DMS153 treated with DMSO at 0.1 percent for 48 hours (cell line): ENCODE results near the gene RPTOR.
A peak's percentile ranks its signal among the peaks of the same experiment; 100 is the strongest.

Experiments
- DNase-seq: peaks from one replicate; lab custom pipeline; 2025; ENCODE audit not compliant: unreplicated experiment; lab: John Stamatoyannopoulos, UW

Gene RPTOR

DNA sequence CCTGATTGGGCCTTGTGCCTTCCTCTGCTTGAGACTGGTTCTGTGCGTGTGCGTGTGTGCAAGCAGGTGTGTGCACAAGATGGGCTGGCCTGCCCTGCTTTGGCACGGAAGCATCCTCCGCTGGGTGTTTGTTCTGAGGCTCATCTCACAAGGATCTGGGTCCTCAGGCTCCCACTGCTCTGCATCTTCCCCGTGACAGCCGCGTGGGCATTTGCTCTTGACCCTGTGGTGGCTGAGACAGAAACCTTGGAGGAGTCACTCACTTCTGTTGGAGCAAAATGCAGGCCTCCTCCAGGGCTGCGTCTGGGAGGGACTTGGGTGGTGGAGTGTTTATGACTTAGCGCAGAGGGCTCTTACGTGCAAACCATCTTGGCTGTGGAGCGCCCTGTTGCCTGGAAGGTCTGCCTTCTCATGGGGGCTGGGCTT lies 119.2 kb downstream of the RPTOR start:
- DNase-seq, result no peak

DNA sequence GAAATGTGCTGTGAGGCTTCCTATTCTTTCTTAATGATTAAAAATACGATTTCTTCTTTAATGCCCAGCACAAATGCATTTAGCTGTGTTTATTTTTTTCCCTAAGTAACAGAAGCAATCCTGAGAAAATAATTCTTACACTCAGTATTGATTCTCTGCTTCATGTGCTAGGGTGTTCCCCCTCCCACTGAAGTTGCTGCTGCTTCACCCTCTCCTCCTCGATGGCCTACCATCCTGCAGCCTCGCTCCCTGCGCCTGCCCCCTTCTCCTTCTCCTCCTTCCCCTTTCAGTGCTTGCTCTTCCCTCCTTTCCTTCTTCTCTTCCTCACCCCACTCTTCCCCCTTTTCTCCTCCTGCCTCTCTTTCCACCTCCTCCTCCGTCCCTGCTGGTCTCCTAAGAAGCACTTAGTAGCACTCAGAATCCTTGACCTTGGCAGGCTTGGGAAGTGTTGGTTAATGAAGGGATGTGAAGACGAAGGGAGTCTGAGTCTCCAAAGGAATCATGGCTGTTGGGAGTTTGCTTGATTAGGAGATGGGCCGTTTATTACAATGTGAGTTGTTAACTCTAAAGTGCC lies 119.7 kb downstream of the RPTOR start:
- no peak for DNase-seq

DNA sequence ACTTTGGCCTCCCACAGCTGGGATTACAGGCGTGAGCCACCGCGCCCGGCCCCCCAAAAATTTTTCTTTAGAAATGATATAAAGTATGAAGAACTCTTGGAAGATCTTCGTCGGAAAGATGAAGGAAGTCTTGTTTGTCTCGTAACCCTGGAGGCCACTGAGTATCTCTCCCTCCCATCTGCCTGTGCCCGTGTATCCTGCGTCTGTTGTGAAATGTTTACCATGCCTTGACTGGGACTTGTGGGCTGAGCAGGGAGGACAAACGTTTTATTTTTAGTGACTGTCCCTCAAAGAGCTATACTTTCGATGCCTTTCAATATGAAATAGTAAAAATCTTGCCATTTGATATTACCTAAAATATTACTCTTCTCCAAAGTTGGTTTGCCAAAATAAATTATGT lies 121.2 kb downstream of the RPTOR start:
- no peak for DNase-seq

DNA sequence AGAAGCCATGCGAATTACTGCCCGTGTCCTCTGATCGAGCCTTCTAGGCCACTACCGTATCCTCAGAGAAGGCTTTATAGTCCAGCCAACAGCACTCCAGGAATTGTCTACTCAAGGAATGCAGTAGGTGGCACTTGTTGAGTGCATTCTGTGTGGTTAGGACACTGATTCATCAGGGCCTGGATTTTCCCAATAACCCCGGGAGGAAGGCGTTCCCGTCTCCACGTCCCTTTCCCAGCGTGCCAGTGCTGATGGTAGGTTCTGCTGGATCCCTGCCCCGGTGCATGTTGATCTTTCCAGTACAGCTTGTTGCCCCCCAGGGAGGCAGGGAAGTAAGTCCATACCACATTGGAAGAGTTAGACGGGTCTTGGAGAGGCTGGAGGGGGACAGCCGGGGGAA lies 122.2 kb downstream of the RPTOR start:
- DNase-seq, result no peak

DNA sequence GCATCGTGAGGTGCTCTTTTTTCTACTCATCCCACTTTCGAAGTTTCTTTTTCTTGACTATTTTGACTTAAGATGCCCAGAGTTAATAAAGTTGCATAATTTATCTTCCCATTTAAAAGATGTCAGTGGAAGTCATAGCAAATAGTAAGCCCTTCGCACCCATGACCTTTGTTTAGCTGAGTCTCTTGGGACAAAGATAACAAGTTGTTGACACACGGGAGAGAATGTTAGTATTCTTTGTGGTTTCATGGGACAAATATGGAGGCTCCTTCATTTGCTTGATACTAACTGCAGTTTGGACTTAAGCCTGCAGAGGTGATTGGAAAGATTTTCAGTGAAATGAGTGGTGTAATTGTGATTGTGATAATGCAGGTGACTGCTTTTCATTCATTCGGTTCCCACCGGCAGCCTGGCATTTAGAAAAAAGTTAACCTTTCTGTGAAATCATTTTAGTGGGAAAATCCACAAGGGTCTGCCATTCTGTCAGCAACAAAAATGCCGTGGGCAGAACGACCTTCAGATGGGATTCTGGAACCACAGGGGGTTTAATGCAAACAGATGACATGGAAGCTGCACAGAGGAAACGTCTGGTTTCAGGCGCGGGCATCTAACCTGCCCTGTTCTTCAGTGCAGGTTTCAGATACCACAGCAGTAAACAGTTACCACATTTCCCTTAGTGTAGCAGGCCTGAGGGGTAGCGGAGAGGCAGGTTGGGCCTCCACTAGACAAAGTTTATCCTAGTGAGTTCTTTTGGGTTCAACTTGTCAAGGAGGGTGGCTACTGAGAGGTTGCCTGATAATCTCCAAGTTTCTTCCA lies 123.0 kb downstream of the RPTOR start:
- no peak for DNase-seq

DNA sequence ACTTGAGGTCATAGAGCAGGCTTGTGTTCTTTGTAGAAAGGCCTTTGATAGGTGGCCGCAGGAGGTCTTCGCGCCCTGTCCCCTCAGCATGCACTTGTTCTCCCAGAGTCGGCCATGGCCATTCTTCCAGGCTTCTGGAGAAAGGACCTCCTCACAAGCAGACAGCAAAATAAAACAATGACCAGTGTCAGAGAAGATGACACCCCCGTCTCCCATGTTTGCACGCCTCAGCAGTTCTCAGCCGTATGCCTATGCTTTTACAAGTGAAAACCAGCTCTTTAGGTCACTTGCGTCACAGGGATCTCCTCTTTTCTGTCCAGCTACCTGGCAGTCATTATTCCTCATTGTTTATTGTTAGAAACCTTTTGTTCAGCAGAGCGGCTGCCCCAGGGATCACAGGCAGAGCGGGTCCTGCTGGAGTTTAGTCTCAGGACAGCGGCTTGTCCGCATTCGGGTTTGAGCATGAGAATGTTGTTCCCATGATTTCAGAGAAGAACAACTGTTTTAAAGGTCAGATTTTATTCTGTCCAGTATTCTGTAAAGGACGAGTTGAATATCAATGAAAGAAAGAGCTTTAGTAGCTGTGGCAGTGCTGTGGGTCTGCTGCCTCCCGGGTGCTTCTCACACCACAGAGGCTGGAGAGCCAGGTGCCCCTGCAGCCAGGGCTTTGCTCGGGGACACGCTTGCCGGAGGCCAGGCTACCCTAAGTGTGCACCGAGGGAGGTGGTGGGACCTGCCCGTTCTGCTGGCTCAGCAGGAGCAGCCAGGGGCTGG lies 123.9 kb downstream of the RPTOR start:
- no peak for DNase-seq

DNA sequence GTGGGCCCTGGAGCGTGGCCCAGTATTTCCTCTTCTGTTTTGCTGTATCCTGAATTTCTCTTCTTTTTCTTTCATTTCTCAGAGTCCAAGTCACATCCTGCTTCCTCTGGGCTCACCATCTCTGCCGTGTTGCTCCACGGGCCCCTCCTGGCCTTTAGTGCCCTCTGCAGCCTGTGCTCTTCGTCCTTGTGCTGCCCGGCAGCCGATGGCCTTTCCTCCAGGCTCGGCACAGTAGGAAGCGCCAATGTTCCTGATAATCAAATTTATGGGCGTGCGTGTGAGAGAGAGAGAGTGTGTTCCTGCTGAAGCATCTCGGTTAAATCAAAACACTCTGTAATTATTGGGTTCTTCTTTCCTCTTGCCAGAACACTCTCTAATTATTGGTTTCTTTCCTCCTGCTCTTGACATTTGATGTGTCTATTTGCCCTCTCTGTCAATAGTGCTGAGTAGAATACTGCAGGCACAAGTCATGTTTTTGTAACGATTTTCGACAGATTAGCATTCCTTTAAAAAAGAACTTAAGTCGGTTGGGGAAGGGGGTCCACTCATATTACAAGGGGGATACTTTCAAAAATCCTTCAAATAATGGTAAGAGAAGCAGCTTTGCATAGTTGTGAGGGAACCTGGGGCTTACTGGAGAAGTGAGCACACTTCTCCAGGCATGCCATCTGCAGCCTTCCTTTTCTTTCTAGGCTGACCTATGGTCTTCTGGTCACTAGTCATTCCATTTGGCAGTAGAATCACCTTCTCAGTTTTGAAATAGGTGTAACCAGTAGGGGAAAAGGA lies 126.6 kb downstream of the RPTOR start:
- DNase-seq, result peak; percentile 45

DNA sequence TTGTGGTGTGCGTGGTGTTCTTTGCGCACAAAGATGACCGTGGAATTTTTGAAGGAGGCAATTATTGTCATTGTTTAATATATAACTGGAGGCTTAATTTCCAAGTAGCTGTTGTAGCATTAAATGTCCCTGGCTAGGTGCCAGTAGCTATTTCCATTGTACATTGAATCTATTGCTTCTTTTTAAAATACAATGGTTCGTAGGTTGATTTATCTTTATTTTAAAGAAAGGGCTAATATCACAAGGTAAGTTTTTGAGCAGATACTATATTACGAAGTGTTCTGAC lies 127.1 kb downstream of the RPTOR start:
- no peak for DNase-seq

DNA sequence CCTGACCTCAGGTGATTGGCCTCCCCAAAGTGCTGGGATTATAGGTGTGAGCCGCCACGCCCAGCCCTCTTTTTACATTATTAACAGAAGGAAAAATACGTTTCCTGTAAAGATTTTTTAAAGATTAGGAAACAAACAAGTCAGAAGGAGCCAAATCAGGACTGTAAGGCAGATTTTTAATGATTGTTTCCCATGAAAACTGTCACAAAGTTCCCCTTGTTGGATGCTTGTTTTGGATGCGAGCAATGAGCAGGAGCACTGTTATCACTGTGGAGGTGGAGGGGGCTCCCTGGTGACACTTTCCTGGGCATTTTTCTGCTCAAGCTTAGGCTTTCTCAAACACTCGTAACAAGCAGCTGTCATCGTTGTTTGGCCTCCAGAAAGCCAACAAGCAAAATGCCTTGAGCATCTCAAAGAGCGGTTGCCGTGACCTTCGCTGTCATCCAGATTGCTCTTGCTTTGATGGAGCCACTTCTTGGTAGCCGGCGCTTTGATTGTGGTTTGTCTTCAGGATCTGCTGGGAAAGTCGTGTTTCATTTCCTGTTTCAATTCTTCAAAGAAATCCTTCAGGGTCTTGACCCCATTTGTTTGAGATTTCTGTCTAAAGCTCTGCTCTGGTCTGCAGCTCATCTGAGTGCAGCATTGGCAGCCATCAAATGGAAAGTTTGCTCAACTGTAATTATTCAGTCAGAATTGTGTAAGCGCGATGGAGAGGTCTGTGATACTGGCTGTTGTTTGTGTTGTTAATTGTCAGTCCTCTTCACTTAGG lies 128.7 kb downstream of the RPTOR start:
- no peak for DNase-seq

DNA sequence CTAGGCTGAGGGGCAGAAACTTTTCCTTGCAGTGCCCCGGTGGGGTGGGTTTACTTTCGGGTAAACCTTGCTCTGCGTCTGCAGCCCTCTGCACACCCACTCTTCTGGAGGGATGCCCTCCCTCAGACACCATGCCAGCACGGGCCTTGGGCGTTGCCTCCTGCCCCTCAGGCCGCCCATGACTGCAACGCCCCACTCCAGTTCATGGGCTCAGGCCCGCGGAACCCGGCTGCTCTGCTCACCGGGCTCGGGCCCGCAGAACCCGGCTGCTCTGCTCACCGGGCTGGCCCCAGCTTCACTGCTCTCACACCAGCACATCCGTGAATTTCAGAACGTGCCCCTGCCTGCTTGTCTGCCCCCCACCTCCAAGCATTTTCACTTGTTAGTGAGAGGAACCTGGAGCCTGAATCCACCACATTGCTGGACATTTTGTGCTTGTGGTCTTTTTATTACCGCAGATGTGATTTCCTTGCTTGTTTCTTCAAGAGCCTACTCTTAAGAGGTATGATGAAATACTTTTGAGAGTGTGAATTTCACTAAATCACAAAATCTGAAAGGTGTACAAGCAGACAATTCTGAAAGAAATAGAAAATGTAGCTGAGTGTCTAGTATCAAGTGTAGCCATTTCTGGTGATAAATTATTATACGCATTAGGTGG lies 130.9 kb downstream of the RPTOR start:
- no peak for DNase-seq

DNA sequence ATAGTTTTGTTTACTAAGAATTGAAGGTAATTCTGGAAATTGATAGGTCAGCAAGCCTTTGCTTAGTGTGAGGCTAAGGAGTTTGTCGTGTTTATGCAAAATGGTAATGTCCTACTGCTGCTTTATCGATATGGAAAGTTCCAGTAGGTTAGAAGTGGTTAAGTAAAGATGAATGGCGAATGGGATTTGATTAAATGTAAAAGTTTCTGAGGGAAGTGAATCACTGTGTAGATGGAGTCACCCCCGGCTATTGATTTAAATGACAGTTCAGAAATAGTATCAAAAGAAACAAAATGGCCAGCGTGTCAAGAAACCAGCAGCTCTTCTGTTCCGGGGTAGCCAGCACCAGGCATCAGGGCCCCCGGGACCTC lies 131.4 kb downstream of the RPTOR start:
- DNase-seq, result no peak

DNA sequence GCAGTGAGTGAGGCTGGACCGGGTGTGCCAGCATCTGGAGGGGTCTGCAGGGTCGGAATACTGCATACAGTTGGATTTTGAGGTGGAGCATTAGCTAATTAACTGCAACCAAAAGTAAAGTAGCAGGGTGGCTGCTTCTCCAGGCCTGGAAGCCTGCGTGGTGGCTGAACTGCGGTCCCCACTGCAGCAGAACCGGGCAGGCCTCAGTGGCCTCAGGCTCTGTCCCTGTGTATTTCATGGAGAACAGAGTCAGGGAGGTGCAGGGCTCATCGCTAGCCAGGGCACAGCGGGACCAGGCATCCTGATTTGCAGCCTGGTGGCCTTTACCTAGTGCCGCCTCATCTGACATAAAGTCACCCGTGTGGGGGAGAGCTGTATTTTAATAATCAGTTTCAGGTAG lies 131.9 kb downstream of the RPTOR start:
- no peak for DNase-seq

DNA sequence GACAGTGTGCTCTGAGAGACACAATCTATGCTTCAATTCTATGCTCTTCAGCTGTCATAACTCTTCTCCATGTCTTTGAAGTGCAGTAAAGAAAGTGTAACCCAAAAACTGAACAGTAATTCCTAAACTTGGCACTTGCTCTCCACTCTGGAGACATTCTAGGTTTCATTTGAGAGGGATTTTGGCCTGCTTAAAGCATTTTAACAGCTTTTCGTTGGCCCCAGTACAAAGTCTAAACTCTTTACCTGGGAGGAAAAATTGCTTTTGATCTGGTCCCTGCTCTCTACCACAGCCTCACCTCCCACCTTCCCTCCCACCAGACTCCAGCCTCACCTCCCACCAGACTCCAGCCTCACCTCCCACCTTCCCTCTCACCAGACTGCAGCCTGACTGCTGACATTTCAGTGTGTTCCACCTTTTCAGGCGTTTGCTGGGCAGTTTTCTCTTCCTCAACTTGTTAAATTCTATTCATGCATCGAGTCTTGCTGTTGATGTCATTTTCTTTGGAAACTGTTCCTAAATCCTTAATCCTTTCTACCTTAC lies 132.6 kb downstream of the RPTOR start:
- no peak for DNase-seq

DNA sequence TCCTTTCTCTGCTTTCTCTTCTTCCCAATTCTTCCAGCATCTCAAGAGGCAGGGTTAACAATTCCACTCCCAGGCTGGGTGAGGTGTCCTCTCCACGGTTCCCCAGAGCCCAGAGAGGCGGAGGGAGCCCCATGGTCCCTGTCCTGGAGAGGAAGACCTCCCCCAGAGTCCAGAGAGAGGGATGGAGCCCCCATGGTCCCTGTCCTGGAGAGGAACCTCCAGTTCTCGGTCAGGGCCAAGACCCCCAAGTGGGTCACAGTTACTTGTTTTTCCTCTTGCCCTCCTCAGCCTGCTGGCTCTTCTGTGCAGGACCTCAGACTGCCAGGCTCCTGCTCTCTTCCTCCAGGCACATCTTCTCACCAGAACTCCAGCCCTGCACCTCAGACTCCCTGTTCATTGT lies 135.2 kb downstream of the RPTOR start:
- no peak for DNase-seq

DNA sequence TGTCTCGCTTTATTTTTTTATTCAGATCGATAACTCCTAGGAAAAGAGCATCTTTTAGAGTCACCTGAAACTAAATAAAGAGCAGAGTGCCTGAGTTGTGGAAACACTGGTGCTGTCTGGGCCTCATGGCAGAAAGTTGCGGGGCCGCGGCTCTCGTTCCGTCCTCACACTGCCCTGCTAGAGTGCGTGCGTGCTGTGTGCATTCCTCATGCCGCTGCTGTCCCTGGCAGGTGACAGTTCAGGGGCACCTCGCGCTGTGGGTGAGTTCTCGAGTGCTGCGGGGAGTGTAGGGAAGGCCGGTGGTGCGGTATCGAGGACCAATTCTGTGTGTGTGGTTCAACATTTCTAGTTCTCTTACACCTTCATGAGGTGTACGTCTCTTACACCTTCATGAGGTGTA lies 136.6 kb downstream of the RPTOR start:
- no peak for DNase-seq

DNA sequence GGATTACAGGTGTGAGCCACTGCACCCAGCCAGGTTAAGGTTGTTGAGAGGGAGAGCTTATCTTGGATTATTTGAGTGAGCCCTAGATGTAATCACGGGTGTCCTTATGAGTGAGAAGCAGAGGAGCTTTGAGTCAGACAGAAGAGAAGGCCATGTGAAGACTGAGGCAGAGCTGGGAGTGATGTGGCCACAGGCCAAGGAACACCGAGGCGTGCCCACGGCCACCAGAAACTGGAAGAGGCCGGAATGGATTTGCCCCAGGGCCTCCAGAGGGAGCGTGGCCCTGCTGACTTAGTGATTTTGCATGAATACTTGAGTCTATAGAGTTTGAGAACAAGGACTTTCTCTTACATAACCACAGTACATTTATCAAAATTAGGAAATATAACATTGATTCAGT lies 137.7 kb downstream of the RPTOR start:
- no peak for DNase-seq

DNA sequence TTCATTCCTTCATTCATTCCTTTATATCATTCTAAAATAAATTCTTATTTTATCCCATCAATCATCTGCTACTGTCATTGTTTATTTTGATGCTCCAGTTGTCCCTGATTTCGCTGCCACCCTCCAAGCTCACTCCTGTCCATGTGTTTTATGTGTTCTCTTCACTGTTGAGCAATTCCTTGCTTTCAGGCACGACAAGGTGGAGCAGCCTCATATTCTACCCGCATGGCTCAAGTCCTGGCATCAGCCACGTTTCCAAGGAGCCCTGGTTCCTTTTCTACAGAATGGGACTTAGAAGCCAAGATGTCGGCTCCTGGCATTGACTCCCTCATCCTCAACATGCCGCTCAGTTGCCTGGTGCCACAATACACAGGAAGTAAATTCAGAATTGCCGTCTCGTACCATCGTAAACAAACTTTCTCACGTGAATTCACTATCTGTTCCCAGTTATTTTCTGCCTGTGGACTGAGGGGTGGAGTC lies 139.0 kb downstream of the RPTOR start:
- DNase-seq, result no peak

DNA sequence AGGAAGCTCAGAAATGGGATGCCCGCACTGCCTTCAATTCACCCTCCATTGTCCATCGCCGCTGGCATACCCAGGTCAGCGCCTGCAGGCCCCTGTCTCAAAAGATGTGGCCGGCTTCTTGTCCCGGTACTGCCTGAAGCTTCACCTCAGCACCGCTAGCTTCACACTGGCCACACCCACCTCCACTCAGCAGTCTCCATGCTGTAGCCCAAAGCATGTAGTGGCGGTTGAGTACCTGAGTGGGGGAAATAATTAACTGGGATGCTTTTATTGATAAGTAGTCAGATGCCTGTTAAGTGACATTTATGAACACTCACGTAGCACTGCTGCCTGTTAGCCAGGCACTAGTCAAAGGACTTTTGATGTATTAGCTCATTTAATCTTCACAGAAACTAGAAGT lies 143.2 kb downstream of the RPTOR start:
- no peak for DNase-seq

DNA sequence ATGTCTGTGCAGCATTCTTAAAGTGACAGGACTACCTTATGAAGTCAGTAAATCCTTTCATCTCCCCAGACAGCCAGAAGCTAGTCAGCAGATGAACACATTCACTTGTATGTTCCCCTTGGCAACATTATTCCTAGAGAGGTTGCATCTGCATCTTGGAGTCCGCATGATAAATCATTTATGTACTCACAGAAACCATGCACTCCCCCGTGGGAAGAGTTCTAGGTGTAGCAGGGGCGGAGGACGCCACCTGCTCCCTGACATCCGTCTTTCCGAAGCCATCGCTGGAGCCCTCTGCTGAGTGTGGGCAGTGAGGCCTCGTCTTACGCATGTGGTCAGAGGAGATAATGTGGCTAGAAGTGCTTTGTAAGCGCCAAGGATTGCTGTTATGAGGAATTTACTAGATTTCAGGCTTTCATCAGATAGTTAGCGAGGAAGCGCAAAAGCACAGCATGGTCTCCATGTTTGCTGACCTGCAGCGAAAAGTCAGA lies 144.5 kb downstream of the RPTOR start:
- DNase-seq, result no peak

DNA sequence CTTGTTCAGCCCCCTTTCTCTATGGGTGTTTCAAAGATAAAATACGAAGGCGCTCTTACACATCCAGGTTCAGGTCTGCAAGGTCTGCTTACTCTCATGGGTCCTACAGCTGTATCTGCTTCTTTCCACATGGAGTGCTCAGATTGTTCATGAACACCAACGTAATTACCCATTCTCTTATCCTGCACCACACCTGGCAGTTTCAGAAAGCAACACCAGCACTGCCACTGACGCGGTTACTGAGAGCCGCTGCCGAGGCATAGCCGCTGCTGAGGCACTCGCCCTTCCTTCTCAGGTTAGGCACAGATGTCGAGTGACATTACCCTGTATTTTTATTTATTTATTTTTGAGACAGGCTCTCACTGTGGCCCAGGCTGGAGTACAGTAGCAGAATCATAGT lies 147.1 kb downstream of the RPTOR start:
- DNase-seq, result no peak
